Fibroblast of peridontal ligament (primary cell): Measurements from ENCODE around the gene CNTRL.
"Not testable (repeated sequence)": the region's sequence is repeated elsewhere in the genome, so short reads cannot be mapped to it uniquely, and the experiment has no call there.

ENCODE experiments used
- DNase-seq: peaks from one replicate; pipeline ENCODE4 v3.0.0-alpha.2; 2010; ENCODE audit errors: extremely low read depth

The CNTRL gene

DNA sequence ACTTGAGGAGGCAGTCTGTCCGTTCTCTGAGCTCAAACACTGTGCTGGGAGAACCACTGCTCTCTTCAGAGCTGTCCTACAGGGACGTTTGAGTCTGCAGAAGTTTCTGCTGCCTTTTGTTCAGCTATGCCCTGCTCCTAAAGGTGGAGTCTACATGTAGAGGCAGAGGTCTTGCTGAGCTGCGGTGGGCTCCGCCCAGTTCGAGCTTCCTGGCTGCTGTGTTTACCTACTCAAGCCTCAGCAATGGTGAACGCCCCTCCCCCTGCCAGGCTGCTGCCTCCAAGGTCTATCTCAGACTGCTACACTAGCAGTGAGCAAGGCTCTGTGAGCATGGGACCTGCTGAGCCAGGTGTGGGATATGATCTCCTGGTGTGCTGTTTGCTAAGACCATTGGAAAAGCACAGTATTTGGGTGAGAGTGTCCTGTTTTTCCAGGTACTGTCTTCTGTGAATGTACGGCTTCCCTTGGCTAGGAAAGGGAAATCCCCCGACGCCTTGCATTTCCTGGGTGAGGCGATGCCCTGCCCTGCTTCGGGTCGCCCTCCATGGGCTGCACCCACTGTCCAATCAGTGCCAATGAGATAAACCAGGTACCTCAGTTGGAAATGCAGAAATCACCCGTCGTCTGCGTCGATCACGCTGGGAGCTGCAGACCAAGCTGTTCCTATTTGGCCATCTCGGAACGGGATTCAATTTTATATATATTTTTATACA is 58.5 kb downstream of the CNTRL start:
- no peak for DNase-seq

DNA sequence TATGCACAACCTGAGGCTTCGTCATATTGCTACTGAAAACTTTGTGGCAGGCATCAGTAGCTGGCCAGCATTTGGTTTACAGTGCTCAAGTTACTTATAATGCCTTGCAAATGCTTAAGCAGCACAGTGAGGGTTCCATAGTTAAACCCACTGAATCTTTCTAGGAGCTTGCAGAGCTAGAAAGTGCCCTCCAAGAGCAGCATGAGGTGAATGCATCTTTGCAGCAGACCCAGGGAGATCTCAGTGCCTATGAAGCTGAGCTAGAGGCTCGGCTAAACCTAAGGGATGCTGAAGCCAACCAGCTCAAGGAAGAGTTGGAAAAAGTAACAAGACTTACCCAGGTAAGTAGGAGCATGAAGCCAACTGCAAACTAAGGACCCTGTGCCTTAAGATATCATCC is 60.9 kb downstream of the CNTRL start:
- DNase-seq = no peak

DNA sequence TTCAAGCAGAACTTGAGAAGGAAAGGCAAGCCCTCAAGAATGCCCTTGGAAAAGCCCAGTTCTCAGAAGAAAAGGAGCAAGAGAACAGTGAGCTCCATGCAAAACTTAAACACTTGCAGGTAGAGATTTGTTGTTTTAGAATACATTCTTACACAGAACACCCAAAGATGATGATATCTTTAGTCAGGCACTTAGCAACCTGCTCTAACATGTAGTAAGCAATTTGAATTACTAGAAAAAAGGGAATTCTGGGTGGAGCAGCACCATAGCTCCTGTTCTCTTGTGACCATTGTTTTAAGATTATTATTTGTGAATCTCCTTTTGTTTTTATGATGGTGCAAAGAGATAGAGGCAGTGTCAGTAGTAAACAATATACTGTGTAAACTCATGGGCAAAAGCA is 63.8 kb downstream of the CNTRL start:
- no peak for DNase-seq

DNA sequence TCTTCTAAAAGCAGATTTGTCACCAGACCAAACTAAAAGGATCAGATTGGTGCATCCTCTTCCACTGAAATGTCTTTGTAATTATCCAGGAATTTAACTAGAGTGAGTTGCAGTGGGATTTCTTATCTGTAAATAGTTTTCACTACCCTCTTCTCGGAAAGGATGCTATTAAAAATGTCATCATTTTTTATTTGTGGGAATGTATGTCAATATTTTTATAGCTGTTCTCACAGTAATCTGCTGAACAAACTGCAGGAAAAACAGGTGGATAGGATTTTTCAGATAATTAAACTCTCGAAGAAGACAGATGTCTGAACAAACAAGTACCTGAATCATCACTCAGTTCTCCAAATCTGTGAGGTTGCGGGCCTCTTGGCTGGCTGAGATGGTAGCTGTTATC is 64.2 kb downstream of the CNTRL start:
- no peak for DNase-seq

DNA sequence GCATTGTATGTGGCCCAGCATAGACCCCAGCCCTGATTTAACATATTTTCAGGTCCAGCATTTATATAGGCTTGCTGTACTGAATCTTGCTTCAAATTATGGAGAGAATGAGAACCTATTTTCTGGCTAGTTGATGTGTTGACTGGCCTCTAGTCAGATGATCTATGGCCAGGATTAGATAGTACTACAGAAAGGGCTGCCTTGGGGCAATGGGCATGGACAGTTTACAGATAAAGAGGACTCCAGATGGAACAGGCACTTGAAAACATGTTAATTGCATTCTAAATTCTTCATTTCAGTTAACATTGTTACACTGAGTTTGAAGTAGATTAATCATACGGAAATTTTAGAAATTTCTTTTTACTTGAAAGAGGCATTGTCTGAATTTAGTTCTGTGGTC is 65.4 kb downstream of the CNTRL start:
- DNase-seq = no peak

DNA sequence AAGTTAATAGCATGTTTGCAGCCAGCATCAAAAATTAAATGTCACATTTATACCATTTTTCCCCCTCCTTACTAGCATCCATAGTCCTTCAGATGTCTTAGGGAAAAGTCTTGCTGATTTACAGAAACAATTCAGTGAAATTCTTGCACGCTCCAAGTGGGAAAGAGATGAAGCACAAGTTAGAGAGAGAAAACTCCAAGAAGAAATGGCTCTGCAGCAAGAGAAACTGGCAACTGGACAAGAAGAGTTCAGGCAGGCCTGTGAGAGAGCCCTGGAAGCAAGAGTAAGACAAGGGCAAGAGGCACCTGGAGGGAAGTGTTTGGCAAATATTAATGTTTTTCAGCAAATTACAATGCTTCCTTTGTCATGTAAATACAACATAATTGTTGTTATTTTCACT is 66.6 kb downstream of the CNTRL start:
- no peak for DNase-seq

DNA sequence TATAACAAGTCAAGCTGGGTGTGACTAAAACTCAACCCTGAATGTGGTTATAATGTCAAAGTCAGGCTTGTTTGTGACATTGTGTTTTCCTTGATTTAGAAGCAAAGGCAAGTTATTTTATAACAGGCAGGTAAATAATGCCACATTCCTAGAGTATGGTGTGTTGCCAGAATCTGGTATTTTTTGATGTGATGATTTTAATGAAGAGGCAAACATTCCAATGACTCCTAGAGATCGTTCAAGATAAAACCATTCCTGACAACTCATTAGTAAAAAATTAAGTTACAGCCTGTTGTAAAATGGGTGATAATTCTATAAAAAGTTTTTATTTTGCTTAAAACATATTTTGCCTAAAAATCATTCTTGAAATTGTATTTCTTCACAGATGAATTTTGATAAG is 67.0 kb downstream of the CNTRL start:
- DNase-seq = no peak

DNA sequence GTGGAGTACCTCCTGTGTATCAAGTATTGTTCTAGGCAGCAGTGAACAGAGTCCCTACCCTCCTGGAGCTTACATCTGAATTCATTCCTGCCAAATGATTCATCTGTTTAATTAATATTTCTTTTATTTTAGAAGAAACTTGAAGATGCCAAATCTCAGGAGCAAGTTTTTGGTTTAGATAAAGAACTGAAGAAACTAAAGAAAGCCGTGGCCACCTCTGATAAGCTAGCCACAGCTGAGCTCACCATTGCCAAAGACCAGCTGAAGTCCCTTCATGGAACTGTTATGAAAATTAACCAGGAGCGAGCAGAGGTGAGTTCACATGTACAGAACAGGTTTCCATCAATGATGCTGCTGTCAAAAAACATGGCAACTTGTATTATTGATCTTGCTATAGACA is 69.0 kb downstream of the CNTRL start:
- DNase-seq = no peak

DNA sequence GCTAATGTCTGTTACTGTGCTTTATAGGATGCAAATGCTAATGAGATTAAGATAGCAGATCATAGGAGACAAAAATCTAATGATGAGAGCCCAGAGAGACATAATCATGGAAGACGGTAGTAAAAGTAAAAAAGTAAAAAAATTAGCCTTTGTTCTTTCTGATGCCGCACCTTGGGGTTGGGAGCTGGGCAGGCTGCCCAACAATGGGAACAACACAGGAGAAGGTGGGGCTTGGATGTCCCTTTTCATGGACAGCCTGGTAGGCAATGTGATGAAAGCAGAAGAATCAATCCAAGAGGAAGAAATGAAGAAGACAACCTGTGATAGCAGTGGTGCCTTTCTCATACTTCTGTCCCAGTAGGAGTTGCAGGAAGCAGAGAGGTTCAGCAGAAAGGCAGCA is 69.7 kb downstream of the CNTRL start:
- no peak for DNase-seq

DNA sequence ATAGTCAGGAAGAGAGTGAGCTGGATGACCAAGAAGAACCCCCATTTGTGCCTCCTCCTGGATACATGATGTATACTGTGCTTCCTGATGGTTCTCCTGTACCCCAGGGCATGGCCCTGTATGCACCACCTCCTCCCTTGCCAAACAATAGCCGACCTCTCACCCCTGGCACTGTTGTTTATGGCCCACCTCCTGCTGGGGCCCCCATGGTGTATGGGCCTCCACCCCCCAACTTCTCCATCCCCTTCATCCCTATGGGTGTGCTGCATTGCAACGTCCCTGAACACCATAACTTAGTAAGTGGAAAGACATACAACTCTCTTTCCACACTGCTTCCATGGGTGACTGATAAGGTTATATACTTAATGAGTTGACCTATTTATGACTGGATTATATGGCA is 75.4 kb downstream of the CNTRL start:
- no peak for DNase-seq

DNA sequence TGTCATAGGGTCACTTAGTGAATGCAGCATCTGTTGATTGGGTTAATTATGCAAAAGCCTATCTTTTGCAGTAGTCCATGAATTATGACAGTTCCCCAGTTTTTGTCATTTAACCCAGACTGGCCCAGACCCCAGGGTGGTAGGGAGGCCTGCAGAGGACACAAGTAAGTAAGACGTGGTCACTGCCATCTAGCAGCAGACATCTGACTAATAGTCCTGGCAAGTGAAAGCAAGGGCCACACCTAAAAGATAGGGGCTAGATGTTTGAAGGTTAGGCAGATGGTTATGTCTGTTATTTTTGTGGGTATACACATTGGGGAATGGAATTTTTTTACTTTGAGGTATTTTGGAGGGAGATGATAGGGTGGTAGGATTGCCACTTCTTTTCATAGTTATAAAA is 78.9 kb downstream of the CNTRL start:
- no peak for DNase-seq

DNA sequence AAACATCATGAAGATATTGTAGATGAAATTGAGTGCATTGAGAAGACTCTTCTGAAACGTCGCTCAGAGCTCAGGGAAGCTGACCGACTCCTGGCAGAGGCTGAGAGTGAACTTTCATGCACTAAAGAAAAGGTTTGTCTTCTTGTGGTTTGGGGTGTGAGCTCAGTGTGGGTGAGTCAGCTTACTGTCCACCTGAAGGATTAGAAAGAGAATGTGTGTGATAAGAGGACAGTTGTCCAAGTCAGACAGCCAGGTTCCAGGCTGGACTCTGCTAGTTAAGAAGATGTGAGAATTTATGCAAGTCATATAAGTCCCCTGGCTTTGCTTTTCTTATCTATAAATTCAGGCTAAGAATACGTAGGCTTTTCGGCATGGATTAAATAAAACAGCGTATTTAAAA is 80.0 kb downstream of the CNTRL start:
- no peak for DNase-seq

DNA sequence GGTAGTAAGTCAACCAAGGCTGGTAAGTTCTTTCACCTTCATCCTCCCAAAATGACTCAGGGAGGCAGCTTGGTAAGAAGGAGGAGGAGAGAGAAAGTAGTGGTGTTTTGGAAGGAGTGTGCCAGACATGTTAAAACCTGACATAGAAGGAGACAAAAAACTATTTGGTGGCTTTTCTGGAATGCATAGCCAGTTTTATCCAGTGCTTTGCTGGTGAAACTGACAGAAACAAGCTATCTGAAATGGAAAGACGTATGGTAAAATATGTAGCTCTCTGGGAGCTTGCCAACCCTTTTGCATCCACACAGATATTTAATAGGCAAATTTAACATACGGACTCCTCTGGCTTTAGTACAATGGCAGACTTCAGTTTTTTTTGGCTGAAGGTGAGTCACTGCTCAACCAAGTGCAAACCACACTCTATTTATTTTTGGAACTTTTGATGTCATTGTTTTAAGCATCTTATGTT is 81.5 kb downstream of the CNTRL start:
- peak; percentile 90 for DNase-seq

DNA sequence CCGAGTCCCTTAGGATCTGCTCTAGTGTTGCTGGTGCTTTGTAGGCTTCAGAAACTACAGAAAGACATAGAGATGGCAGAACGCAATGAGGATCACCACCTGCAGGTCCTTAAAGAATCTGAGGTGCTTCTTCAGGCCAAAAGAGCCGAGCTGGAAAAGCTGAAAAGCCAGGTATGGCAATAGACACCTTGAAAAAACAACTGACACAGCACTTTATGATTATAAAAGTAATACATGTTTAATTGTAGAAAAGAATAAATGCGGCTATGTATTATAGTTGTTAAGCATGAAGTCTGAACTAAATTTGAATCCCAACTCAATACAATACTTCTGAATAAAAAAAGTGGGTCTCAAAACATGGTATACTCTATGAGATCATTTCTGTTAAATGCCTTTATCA is 83.2 kb downstream of the CNTRL start:
- no peak for DNase-seq

DNA sequence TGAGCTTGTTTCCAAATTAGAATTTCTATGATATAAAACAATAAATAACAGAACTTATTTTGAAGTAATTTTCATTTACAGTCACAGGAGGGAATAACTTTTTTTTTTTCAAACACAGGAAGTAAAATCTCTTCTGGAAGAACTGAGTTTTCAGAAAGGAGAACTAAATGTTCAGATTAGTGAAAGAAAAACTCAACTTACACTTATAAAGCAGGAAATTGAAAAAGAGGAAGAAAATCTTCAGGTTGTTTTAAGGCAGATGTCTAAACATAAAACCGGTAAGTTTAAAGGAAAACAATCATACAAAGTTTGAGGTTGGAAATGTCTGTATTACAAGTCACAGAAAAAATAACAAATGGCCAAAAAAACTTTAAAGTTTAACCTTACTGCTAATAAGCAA is 85.3 kb downstream of the CNTRL start:
- no peak for DNase-seq

DNA sequence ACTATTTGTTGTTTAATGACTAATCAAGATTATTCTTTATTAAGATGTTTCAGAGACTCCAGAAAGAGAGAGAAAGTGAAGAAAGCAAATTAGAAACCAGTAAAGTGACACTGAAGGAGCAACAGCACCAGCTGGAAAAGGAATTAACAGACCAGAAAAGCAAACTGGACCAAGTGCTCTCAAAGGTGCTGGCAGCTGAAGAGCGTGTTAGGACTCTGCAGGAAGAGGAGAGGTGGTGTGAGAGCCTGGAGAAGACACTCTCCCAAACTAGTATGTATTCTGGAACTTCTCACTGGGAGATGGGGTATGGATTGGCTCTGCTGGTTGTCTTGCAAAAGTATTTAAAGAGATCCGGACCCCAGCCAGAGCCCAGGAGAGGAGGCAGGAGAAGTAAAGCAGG is 93.3 kb downstream of the CNTRL start:
- no peak for DNase-seq

DNA sequence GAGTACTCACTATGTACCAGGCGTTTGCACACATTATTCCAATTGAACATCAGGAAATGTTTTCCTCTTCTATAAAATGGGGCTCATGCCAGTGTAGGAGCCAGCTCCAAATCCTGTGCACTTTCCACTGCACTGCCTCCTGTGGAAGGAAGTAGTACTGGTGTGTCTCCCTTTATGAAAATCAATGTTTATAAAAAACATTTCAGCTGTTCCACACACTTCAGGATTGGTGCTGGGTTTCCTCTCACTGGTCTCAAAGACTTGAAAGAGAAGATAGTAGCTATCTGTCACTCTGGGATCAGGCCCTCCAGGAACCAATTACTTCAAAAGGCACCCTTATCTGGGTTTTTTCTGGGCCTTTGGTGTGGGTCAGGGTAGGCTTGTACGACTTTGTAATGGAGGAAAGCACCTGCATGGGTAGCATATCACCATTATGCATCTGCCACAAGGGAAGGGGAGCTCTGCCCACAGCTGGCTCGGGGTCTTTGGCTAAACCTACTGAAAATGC is 94.4 kb downstream of the CNTRL start:
- no peak for DNase-seq

DNA sequence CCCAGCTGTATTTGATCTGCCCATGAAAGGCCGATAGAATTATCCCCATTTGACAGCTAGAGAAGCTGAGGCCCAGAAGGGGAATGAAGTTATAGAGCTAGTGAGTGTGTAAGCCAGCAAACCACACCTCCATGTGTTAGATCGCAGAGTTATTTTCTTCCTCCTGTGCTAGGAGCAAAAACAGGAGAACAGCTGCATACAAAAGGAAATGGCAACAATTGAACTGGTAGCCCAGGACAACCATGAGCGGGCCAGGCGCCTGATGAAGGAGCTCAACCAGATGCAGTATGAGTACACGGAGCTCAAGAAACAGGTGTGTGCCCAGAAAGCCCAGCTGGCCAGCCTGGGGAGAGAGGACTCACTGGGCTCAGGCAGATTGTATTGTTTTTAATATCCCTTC is 96.5 kb downstream of the CNTRL start:
- no peak for DNase-seq

DNA sequence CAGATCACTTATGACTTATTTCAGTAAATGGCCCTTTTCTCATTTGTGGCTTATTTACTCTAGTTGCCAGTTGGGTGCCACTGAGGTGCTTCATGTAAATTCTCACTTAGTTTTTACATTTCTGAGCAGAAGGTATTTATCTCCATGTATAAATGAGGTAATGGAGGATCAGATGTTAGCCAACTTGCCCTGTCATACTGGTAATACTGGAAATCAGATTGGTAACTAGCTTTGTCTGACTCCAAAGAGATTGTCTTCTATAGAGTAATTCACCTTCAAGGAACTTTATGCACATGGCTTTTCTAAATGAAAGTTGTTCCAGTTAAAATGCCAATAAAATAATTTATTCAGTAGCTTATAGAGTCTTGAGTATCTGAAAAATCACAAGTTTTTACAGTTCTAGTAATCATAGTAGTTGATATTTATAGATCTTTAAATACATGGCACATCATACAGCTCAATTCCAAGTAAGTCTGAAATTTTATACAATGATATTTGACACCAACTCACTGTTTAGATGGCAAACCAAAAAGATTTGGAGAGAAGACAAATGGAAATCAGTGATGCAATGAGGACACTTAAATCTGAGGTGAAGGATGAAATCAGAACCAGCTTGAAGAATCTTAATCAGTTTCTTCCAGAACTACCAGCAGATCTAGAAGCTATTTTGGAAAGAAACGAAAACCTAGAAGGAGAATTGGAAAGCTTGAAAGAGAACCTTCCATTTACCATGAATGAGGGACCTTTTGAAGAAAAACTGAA is 98.2 kb downstream of the CNTRL start:
- DNase-seq = peak; percentile 84

DNA sequence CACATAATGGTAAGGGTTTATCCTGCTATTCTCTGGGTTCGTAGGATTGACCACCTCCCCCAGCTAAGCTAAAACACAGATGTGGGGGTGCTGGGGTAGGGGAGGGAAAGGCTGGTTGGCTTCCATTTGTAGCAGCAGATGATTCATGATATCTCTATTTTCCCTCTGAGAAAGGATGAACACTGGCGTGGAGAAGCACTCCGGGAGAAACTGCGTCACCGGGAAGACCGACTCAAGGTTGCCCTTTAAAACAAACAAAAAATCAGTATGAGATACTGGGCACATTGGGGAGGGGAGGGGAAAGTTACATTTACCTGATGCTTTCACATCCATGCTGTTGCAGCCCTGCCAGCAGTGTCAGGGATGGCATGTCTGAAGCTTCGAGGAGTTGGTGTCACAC is 98.7 kb downstream of the CNTRL start:
- no peak for DNase-seq

DNA sequence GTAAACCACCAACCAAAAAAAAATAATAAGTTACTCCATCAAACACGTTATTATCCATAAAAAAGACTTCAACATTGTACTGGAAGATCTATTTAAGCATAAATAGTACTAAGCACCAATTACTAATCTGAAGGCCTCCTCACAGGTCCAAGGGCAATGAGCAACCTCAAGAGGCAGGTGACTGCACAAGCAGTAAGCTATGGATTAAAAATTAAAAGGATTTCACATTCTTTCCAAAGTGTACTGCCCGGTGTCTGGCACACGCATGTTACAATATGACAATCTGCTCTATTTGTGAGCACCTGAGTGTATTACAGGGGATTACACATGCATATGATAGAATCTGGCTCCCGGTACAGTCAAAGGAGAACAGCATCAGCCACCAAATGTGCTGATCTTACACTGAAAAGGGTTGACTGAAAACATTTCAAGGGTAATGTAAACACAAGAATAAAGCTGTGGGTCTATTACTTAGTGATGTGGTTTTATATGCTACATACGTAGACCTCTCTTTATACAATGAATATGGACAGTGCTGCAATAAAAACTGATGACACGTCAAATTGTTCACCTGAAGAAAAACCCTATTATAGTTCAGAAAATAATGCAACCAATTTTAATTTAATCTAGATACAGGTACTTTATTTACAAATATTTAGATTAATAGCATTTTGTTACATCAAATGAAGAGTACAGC is 104.1 kb downstream of the CNTRL start:
- no peak for DNase-seq

DNA sequence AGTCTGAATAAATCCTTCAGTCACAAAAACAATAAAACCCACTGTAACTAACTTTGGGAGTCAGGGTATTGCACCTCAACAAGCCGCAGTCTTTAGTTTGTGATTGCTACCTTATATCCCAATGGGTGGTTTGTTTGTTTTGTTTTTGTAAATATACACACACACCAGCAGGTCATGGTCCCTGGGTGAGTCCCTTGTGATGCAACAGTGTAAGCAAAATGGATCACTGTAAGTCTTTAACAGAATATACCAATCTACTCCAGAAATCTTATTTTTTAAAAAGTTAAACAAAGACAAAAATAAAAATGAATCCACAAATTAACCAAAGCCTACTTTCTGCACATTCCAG is 104.6 kb downstream of the CNTRL start:
- not testable (repeated sequence) for DNase-seq
